Sciatic nerve (tissue), 2 donors: Measurements from ENCODE around the gene KRTAP5-3. TPM values are rescaled to one million over a fixed set of nuclear protein-coding genes. Genes with fewer than 3 reads are reported as not detected.

Source experiments
- ATAC-seq: fragments of 200-7000 bp; cut with Tn5 transposase; one replicate; pipeline ENCODE4 v1.9.1; 2020; ENCODE audit warnings: mild to moderate bottlenecking, moderate library complexity
- DNase-seq: peaks from one replicate; pipeline ENCODE4 v3.0.0-alpha.2; 2020; ENCODE audit warnings: low spot score
- intact Hi-C: fragments of 100-400 bp; cut with DNase I; formaldehyde crosslinking; loops from one replicate; pipeline ENCODE4 v1.14.2; 2022
- total RNA-seq: library from RNA; stranded (reverse); fragmentation: NEBNext Ultra II Directional; extraction: Animal tissue kit (Norgen Biotek cat#: 25700); gene quantifications from one replicate; pipeline ENCODE4 v1.2.1, GENCODE V29; 2021
- donor health status: DM: no; HTN: no; CAD: no.
- donor health status: DM: no; HTN: no; CAD: no.

Gene KRTAP5-3
- total RNA-seq, 1 donor from 2014 or later, result not detected

GRCh38 chr11:1645357-1645821 is 37.1 kb upstream of the KRTAP5-3 start:
- intact Hi-C loops, result no loop called here
- no peak for DNase-seq
- no peak for ATAC-seq

GRCh38 chr11:1644601-1645356 is 36.5 kb upstream of the KRTAP5-3 start:
- no peak for DNase-seq
- intact Hi-C loops, result no loop called here
- ATAC-seq, result no peak

GRCh38 chr11:1643146-1643690 is 35.0 kb upstream of the KRTAP5-3 start:
- ATAC-seq, result no peak
- DNase-seq, result no peak
- intact Hi-C loops, result no loop called here

- intact Hi-C loops, result no loop called here
- ATAC-seq (no peak), DNase-seq (no peak)
These were observed 34.3 kb upstream of the KRTAP5-3 start for GRCh38 chr11:1642288-1643145.

- intact Hi-C loops, result no loop called here
- ATAC-seq (no peak), DNase-seq (no peak)
These were observed 32.8 kb upstream of the KRTAP5-3 start for GRCh38 chr11:1641096-1641495.

GRCh38 chr11:1640076-1640946 is 32.0 kb upstream of the KRTAP5-3 start:
- no peak for DNase-seq
- intact Hi-C loops, result no loop called here
- no peak for ATAC-seq

- ATAC-seq (no peak), DNase-seq (no peak)
- intact Hi-C loops, result no loop called here
These were observed 31.4 kb upstream of the KRTAP5-3 start for GRCh38 chr11:1639666-1640065.

- ATAC-seq, result peak; percentile 26
- DNase-seq, result no peak
- intact Hi-C loops, result no loop called here
These were observed 30.9 kb upstream of the KRTAP5-3 start for GRCh38 chr11:1639102-1639620.

GRCh38 chr11:1638344-1638743 is 30.1 kb upstream of the KRTAP5-3 start:
- DNase-seq (no peak), ATAC-seq (no peak)
- intact Hi-C loops, result no loop called here

- DNase-seq, result no peak
- intact Hi-C loops, result no loop called here
- ATAC-seq, result no peak
These were observed 29.4 kb upstream of the KRTAP5-3 start for GRCh38 chr11:1637628-1638027.

- DNase-seq (no peak), ATAC-seq (no peak)
- intact Hi-C loops, result no loop called here
These were observed 28.2 kb upstream of the KRTAP5-3 start for GRCh38 chr11:1636291-1636950.

- ATAC-seq (no peak), DNase-seq (no peak)
- intact Hi-C loops, result no loop called here
These were observed 25.6 kb upstream of the KRTAP5-3 start for GRCh38 chr11:1633864-1634263.

- ATAC-seq, result no peak
- intact Hi-C loops, result no loop called here
- no peak for DNase-seq
These were observed 23.9 kb upstream of the KRTAP5-3 start for GRCh38 chr11:1632053-1632714.

GRCh38 chr11:1631066-1631568 is 22.9 kb upstream of the KRTAP5-3 start:
- no peak for DNase-seq
- intact Hi-C loops, result no loop called here
- ATAC-seq, result no peak

GRCh38 chr11:1630271-1630670 is 22.0 kb upstream of the KRTAP5-3 start:
- intact Hi-C loops, result no loop called here

GRCh38 chr11:1629326-1630185 is 21.3 kb upstream of the KRTAP5-3 start, which contains the start of gene KRTAP5-5:
KRTAP5-5 (plus strand) TSS chr11:1629775; CDS start chr11:1629841, 66 bp downstream.
- no peak for ATAC-seq
- intact Hi-C loops, result no loop called here
- DNase-seq, result no peak

More at GRCh38 chr11:1630271-1630670, 22.0 kb upstream of the KRTAP5-3 start:
- ATAC-seq (no peak), DNase-seq (no peak)
